HepG2 (cell line): ENCODE data around the gene PSMB11. TPM values are rescaled to one million over a fixed set of nuclear protein-coding genes. Genes with fewer than 3 reads are reported as not detected.

Experiments used
- ARNT ChIP-seq: fragments of 450-650 bp; IDR thresholded peaks from 2 replicates; pipeline ENCODE4 v1.6.1; 2017
- CREB1 ChIP-seq, 2 experiments: fragments of 450-650 bp in 1 of 2; IDR thresholded peaks; 2 replicates each; pipeline ENCODE4 v1.6.1; 2016 to 2017; ENCODE audit warnings: control low read depth in 1 of 2, mild to moderate bottlenecking in 1 of 2, missing compliant biosample characterization in 1 of 2, missing genetic modification characterization in 1 of 2
- LRRFIP1 ChIP-seq: sonication (generic); formaldehyde crosslinking; conservative IDR thresholded peaks from 2 replicates; pipeline ENCODE4 v1.4.0; 2020; ENCODE audit warnings: missing genetic modification reagents
- MBNL3 ChIP-seq: fragments of 250-450 bp; sonication (Bioruptor Pico); conservative IDR thresholded peaks from 2 replicates; pipeline ENCODE4 v1.8.0; 2022; ENCODE audit warnings: mild to moderate bottlenecking, inconsistent platforms
- RFX3 ChIP-seq: IDR thresholded peaks from 2 replicates; pipeline ENCODE4 v1.6.1; 2016; ENCODE audit warnings: missing biosample characterization, missing genetic modification reagents
- TBX3 ChIP-seq: fragments of 450-650 bp; IDR thresholded peaks from 2 replicates; pipeline ENCODE4 v1.6.1; 2017; ENCODE audit warnings: antibody characterized with exemption, mild to moderate bottlenecking, inconsistent platforms, borderline replicate concordance
- TOE1 ChIP-seq: sonication (generic); formaldehyde crosslinking; IDR thresholded peaks from 2 replicates; pipeline ENCODE4 v1.4.0; 2020; ENCODE audit warnings: mild to moderate bottlenecking, missing genetic modification reagents
- ZNF251 ChIP-seq: sonication (generic); formaldehyde crosslinking; IDR thresholded peaks from 2 replicates; pipeline ENCODE4 v1.9.0; 2021; ENCODE audit warnings: mild to moderate bottlenecking, missing genetic modification reagents
- ZNF512B ChIP-seq: sonication (generic); formaldehyde crosslinking; IDR thresholded peaks from 2 replicates; pipeline ENCODE4 v1.5.1; 2020; ENCODE audit warnings: missing genetic modification reagents, mild to moderate bottlenecking, borderline replicate concordance
- ZNF552 ChIP-seq: sonication (generic); formaldehyde crosslinking; IDR thresholded peaks from 2 replicates; pipeline ENCODE4 v1.9.0; 2022; ENCODE audit warnings: missing genetic modification reagents, mild to moderate bottlenecking, borderline replicate concordance
- ZNF598 ChIP-seq: sonication (generic); formaldehyde crosslinking; IDR thresholded peaks from 2 replicates; pipeline ENCODE4 v1.5.1; 2020; ENCODE audit warnings: mild to moderate bottlenecking, missing genetic modification reagents, borderline replicate concordance
- ZNF639 ChIP-seq: conservative IDR thresholded peaks from 2 replicates; pipeline ENCODE4 v1.6.1; 2018; ENCODE audit warnings: missing genetic modification reagents
- ZNF75D ChIP-seq: sonication (generic); formaldehyde crosslinking; IDR thresholded peaks from 2 replicates; pipeline ENCODE4 v1.8.1; 2023; ENCODE audit warnings: missing genetic modification reagents, mild to moderate bottlenecking, borderline replicate concordance
- ZNF775 ChIP-seq: sonication (generic); formaldehyde crosslinking; IDR thresholded peaks from 2 replicates; pipeline ENCODE4 v1.4.0; 2020; ENCODE audit warnings: missing genetic modification reagents, mild to moderate bottlenecking, moderate library complexity, borderline replicate concordance
- ZSCAN5A ChIP-seq: sonication (generic); formaldehyde crosslinking; IDR thresholded peaks from 2 replicates; pipeline ENCODE4 v1.8.0; 2022; ENCODE audit warnings: mild to moderate bottlenecking, missing genetic modification reagents, borderline replicate concordance
- polyA plus RNA-seq, 8 experiments: library from polyadenylated mRNA; depleted of rRNA in 3 of 8; stranded (reverse) in 7 of 8; unstranded in 1 of 8; fragments of >200 nt; fragmentation: Illumina TruSeq in 4 of 8; extraction: Trizol in 4 of 8; gene quantifications; 2 replicates each; pipeline versions ENCODE4 v1.2.1 to v1.2.3, GENCODE V29; 2011 to 2016; ENCODE audit warnings: low read depth in 4 of 8, missing spikeins in 1 of 8, mixed read lengths in 1 of 8; ENCODE audit not compliant: insufficient read depth in 1 of 8
- total RNA-seq, 5 experiments: library from RNA; depleted of rRNA; stranded (reverse); fragments of >200 nt; fragmentation: Illumina TruSeq; extraction: Trizol; gene quantifications; 2 replicates each; pipeline ENCODE4 v1.2.3, GENCODE V29; 2016; ENCODE audit warnings: low read depth in 1 of 5

PSMB11 gene
- total and polyA plus RNA-seq, 2 of the 13 experiments (the other 11 are each of a cell fraction or from before 2014, with no cell fraction given) = not detected

GRCh38 chr14:23006544-23007419 is 35.2 kb upstream of the PSMB11 start (continued):
- TF ChIP-seq LRRFIP1 (CRISPR knock-in tag) = no peak; the same call in none of the 2 replicates
- TF ChIP-seq TBX3 = peak; percentile 73; the same call in 1 of the 2 replicates
- peak; percentile 93 for TF ChIP-seq ZNF775 (CRISPR knock-in tag)
- TF ChIP-seq ZSCAN5A (CRISPR knock-in tag) = peak; percentile 100
- peak; percentile 82 for TF ChIP-seq ZNF512B
- peak; percentile 78; the same call in 1 of the 2 replicates for TF ChIP-seq TOE1 (CRISPR knock-in tag)
- peak; percentile 89 for TF ChIP-seq CREB1 (IDR thresholded peaks at IDR 0.05)
- no peak; the same call in 1 of the 2 replicates for TF ChIP-seq CREB1 (CRISPR knock-in tag; IDR thresholded peaks at IDR 0.05)
- TF ChIP-seq ZNF639 (CRISPR knock-in tag) = peak; percentile 98
- peak; percentile 100 for TF ChIP-seq ZNF598
- no peak for TF ChIP-seq RFX3 (CRISPR knock-in tag)
- peak; percentile 47; the same call in 1 of the 2 replicates for TF ChIP-seq ZNF552 (CRISPR knock-in tag)
- no peak for TF ChIP-seq ARNT
- no peak for TF ChIP-seq MBNL3 (CRISPR knock-in tag)
- TF ChIP-seq ZNF251 (CRISPR knock-in tag) = 0 out of 2 replicates have a peak, but pooled peaks have one; percentile 25
- no peak for TF ChIP-seq ZNF75D (CRISPR knock-in tag)
